Thyroid gland (tissue), 4 donors: Measurements from ENCODE around the gene PDE6D. TPM values are rescaled to one million over a fixed set of nuclear protein-coding genes. Genes with fewer than 3 reads are reported as not detected.
A peak's percentile ranks its signal among the peaks of the same experiment; 100 is the strongest.

Source experiments
- DNase-seq, 2 donors: peaks; one replicate each; pipeline ENCODE4 v3.0.0-alpha.2; 2019
- H3K27ac ChIP-seq, 3 donors: fragments of 200-600 bp; sonication (generic); 1 replicate in 2 of 3; 2 replicates in 1 of 3; pipeline ENCODE4 v1.5.1; 2016 to 2019; ENCODE audit warnings: mild to moderate bottlenecking in 1 of 3, moderate library complexity in 1 of 3
- H3K27me3 ChIP-seq: fragments of 200-600 bp; sonication (generic); one replicate; pipeline ENCODE4 v1.5.1; 2019
- H3K36me3 ChIP-seq, 2 donors: fragments of 200-600 bp; sonication (generic); one replicate each; pipeline ENCODE4 v1.5.1; 2016 to 2019
- H3K4me1 ChIP-seq, 2 donors: fragments of 200-600 bp; sonication (generic); one replicate each; pipeline ENCODE4 v1.5.1; 2017 to 2019
- H3K4me3 ChIP-seq, 3 donors: fragments of 200-600 bp; sonication (generic); replicated peaks in 1 of 3; 1 replicate in 2 of 3; 2 replicates in 1 of 3; pipeline ENCODE4 v1.5.1; 2016; ENCODE audit warnings: mild to moderate bottlenecking in 1 of 3
- H3K9me3 ChIP-seq: fragments of 200-600 bp; sonication (generic); one replicate; pipeline ENCODE4 v1.5.1; 2017
- CTCF ChIP-seq, 6 experiments: fragments of 200-600 bp in 3 of 6; fragments of 450-650 bp in 3 of 6; sonication (generic) in 3 of 6; IDR thresholded peaks; one replicate each; pipeline ENCODE4 v1.5.1; 2016 to 2019; ENCODE audit warnings: antibody characterized with exemption in 6 of 6, mild to moderate bottlenecking in 2 of 6, inconsistent platforms in 1 of 6, moderate library complexity in 1 of 6
- POLR2A ChIP-seq, 2 donors: fragments of 450-650 bp; IDR thresholded peaks; one replicate each; pipeline ENCODE4 v1.6.1; 2017; ENCODE audit warnings: antibody characterized with exemption in 2 of 2, mild to moderate bottlenecking in 2 of 2, moderate library complexity in 1 of 2
- WGBS, 2 donors: methylation state at CpG; one replicate each; pipeline ENCODE4 v1.1.5; 2017; 5-methylcytosine and 5-hydroxymethylcytosine counted together
- intact Hi-C: fragments of 100-400 bp; cut with DNase I; formaldehyde crosslinking; loops from one replicate; pipeline ENCODE4 v1.15.1; 2023
- total RNA-seq, 4 donors: library from RNA; depleted of rRNA; stranded (reverse); fragments of >200 nt; gene quantifications; one replicate each; pipeline ENCODE4 v1.2.3, GENCODE V29; 2016

PDE6D gene
- total RNA-seq, 4 donors from 2014 or later, result 19.8 to 46.1 (median 28.5) TPM

GRCh38 chr2:231708773-231709635 lies 72.1 kb downstream of the PDE6D start:
- no peaks in the 10 kb centered on the region for H3K27me3 ChIP-seq
- TF ChIP-seq CTCF (IDR thresholded peaks at IDR 0.05), result peak in 2 of 6 experiments; percentile 6 to 8
- TF ChIP-seq POLR2A (IDR thresholded peaks at IDR 0.05), result peak in 1 of 2 donors; percentile 9
- DNase-seq, result peak; percentile 57 to 61
- H3K4me3 ChIP-seq, result peak overlapping the region; percentile 97 to 100 (median 99)
- 0% methylated on average over 13 of the region's 118 CpGs; no CpG with 5 or more reads in 1 of the 2 donors for WGBS, 2 donors
- peaks cover 34 to 45% of the 10 kb centered on the region in 2 donors for H3K4me1 ChIP-seq
- H3K36me3 ChIP-seq, result peaks cover 7 to 9% of the 10 kb centered on the region in 2 donors
- no peaks in the 10 kb centered on the region for H3K9me3 ChIP-seq
- intact Hi-C loops, result no loop called here
- H3K27ac ChIP-seq, result peak overlapping the region; percentile 100

DNA sequence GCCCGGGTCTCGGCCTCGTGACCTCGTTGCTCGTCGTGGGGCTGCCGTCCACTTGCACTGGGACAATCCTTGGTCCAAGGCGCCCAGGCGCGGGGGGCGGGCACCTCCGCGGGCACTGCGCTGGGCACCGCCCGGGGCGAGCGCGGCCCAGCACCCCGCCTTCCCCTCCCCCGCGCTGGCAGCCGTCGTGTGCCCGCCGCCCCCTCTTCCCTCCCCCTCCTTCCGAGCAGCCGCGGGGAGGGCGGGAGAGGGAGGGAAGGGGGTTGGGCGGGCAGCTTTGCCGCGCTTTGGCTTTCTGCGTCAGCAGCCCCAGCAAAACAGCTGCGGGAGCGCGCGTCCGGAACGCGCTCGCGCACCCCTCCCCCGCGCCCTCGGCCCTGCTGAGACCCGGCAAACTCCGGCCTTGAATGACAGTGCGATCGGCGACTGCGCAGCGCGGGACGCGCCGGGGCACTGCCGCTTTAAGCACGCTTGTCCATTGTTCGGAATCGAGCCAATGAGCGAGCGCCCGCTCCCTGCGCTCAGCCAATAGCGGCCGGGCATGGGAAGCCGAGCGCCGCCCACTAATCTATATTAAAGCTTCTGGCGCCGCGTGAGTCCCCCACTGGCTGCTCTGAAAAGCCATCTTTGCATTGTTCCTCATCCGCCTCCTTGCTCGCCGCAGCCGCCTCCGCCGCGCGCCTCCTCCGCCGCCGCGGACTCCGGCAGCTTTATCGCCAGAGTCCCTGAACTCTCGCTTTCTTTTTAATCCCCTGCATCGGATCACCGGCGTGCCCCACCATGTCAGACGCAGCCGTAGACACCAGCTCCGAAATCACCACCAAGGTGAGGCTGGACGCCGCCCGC lies 72.9 kb downstream of the PDE6D start, which contains the start of gene PTMA:
TSS of gene PTMA (plus strand) at position 599 of the 846 bp plus-strand sequence. CDS start at position 781, 182 bp downstream.
- H3K4me1 ChIP-seq, result peaks cover 27 to 39% of the 10 kb centered on the region in 2 donors
- H3K9me3 ChIP-seq, result no peaks in the 10 kb centered on the region
- peak within 1 kb of the TSS; percentile 97 to 100 (median 99) for H3K4me3 ChIP-seq
- no peaks in the 10 kb centered on the region for H3K27me3 ChIP-seq
- peak; percentile 100 for DNase-seq
- peaks cover 7 to 9% of the 10 kb centered on the region in 2 donors for H3K36me3 ChIP-seq
- intact Hi-C loops, result no loop called here
- WGBS, 2 donors, result 0% methylated on average over 35 to 56 of the region's 97 CpGs
- no peak for TF ChIP-seq CTCF (IDR thresholded peaks at IDR 0.05)
- peak; percentile 83 to 98 for TF ChIP-seq POLR2A (IDR thresholded peaks at IDR 0.05)
- peak within 1 kb of the TSS; percentile 100 for H3K27ac ChIP-seq

DNA sequence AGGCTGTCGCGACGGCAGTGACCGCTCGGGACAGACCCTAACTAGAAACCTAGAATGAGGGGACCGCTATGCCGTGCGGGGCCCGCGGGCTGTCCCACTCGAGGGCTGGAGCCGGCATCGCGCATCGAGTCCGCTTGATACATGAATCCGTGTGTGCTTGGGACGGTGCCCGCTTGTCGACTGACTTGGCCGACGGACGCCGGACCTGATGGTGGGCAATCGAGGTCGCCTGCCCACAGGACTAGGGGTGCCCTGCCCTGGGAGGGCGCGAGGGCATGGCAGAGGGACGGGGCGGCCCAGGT lies 73.5 kb downstream of the PDE6D start:
- Histone ChIP-seq H3K27ac (peak overlapping the region; percentile 99 to 100 (median 100)), H3K27me3 (no peaks in the 10 kb centered on the region), H3K9me3 (no peaks in the 10 kb centered on the region), H3K36me3 (peaks cover 7% of the 10 kb centered on the region in 2 donors), H3K4me1 (peaks cover 31 to 44% of the 10 kb centered on the region in 2 donors), H3K4me3 (peak overlapping the region in 2 of 3 donors; percentile 12 to 51)
- no peak for TF ChIP-seq CTCF (IDR thresholded peaks at IDR 0.05)
- peak in 1 of 2 donors; percentile 39 for TF ChIP-seq POLR2A (IDR thresholded peaks at IDR 0.05)
- 7% methylated on average over 9 of the region's 30 CpGs; no CpG with 5 or more reads in 1 of the 2 donors for WGBS, 2 donors
- intact Hi-C loops, result no loop called here
- DNase-seq, result no peak

DNA sequence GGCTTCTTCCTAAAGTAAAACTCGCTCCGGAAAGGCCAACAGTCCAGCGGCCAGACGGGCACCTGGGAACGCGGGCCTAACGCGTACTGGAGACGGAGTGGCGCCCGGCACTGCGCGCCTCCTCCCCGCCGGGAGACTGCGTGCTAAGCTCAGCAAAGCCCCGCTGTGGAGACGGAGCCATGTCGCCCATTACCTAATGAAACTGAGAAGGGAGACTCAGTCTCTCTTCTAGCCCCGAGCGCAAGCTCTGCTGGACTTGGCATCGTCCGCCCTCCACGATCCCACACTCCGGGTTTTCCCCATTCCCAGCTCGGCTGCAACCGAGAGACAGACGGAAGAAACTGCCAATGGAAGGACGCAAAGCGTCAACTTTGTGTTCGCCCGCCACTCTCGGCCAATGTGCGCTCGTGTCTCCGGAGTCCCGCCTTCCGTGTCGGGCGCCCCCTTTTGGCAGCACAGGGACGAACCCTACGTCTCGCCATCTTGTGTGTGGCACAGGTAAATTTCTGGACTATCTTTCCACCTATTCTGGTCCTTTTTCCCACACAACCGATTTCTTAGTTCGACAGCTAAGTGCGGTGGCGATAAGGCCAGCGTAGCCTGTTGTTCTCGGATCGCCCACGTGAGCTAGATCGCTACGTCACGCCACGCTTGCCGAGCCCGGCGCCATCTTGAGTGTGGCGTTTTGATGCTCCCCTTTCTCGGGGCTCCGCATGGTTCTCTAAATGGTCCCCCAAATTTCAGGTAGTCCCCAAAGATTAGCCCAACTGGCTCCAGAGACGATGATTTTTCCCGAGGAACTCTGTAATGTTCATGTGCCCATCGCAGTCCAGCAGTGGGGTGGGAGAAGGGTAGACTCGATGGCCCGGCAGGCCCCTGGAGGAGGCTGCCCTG lies 74.1 kb downstream of the PDE6D start:
- H3K27me3 ChIP-seq, result no peaks in the 10 kb centered on the region
- H3K36me3 ChIP-seq, result peaks cover under 1 to 1% of the 10 kb centered on the region in 2 donors
- peak overlapping the region in 2 of 3 donors; percentile 41 to 51 for H3K4me3 ChIP-seq
- H3K9me3 ChIP-seq, result no peaks in the 10 kb centered on the region
- peaks cover 32 to 42% of the 10 kb centered on the region in 2 donors for H3K4me1 ChIP-seq
- TF ChIP-seq CTCF (IDR thresholded peaks at IDR 0.05), result peak; percentile 73 to 86 (median 80)
- TF ChIP-seq POLR2A (IDR thresholded peaks at IDR 0.05), result peak; percentile 89 to 94
- DNase-seq, result peak; percentile 98 to 99
- intact Hi-C loops, result no loop called here
- peak overlapping the region; percentile 99 to 100 (median 100) for H3K27ac ChIP-seq
- 1% methylated on average over 31 to 54 of the region's 66 CpGs for WGBS, 2 donors
